AG09309 (cell line): ENCODE measurements around the gene ZSCAN25.

ENCODE experiments used
- DNase-seq: peaks from one replicate; pipeline ENCODE4 v3.0.0-alpha.2; 2010; ENCODE audit warnings: low read depth
- H3K4me3 ChIP-seq: 2 replicates; pipeline ENCODE4 v1.5.1; 2011; ENCODE audit warnings: mild to moderate bottlenecking, low read depth, low read length, moderate library complexity; ENCODE audit not compliant: control insufficient read depth
- TF ChIP-seq, protein P1 (sequence below): IDR thresholded peaks from 2 replicates; pipeline ENCODE4 v1.5.1; 2011; ENCODE audit warnings: mild to moderate bottlenecking, low read depth, low read length, inconsistent platforms; ENCODE audit not compliant: insufficient read depth, control insufficient read depth; ENCODE audit errors: missing control alignments

The ZSCAN25 gene

DNA sequence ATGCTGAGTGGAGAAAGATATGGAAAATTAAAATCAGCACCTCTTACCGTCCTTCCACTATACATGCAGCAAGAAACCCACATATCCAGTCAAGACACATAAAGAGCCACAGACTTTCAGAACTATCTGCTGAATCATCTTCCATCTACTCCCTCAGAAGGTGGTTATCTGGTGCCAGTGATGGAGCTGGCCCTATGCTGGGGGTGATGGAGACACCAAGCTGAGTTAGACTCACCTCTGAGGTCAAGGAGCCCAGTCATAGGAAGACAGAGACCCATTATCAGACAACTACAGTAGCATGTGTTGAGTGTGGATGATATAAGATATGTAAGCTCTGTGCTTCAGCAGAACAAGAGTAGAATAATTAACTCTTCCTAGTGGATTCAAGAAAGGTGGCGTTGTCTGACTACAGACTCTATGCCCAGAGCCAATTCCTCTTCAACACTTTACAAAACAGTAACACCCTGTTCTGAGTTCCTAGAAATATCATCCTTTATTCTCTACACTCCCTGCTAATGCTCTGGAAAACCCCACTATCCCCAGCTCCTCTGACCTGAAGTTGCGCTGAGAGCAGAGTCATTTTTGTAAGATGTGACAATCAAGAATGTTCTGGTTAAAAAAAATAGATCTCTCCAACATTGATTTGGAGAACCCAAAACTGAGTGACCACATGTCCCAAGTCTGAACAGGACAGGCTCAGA lies 48.7 kb downstream of the ZSCAN25 start:
- no peak for DNase-seq
- TF ChIP-seq, protein P1, sequence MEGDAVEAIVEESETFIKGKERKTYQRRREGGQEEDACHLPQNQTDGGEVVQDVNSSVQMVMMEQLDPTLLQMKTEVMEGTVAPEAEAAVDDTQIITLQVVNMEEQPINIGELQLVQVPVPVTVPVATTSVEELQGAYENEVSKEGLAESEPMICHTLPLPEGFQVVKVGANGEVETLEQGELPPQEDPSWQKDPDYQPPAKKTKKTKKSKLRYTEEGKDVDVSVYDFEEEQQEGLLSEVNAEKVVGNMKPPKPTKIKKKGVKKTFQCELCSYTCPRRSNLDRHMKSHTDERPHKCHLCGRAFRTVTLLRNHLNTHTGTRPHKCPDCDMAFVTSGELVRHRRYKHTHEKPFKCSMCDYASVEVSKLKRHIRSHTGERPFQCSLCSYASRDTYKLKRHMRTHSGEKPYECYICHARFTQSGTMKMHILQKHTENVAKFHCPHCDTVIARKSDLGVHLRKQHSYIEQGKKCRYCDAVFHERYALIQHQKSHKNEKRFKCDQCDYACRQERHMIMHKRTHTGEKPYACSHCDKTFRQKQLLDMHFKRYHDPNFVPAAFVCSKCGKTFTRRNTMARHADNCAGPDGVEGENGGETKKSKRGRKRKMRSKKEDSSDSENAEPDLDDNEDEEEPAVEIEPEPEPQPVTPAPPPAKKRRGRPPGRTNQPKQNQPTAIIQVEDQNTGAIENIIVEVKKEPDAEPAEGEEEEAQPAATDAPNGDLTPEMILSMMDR: no peak
- H3K4me3 ChIP-seq: no peak overlapping the region

DNA sequence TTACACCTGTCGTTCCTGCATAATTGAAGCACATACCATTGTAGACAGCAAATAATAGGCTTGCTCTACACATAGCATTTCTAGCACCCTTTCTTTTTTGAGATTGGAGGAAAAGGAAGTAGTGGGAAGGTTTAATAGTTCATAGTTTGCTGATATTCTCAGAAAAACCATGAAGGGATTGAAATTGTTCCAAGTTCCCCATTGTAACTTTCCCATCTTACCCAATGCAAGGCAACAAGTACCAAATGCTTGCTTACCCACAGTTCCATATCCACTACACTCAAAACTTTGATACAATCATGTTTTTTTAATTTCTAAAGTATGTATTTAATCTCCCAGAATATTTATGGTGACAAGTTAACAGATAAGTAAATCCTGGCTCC lies 49.3 kb downstream of the ZSCAN25 start:
- no peak overlapping the region for H3K4me3 ChIP-seq
- TF ChIP-seq, protein P1: no peak
- no peak for DNase-seq

DNA sequence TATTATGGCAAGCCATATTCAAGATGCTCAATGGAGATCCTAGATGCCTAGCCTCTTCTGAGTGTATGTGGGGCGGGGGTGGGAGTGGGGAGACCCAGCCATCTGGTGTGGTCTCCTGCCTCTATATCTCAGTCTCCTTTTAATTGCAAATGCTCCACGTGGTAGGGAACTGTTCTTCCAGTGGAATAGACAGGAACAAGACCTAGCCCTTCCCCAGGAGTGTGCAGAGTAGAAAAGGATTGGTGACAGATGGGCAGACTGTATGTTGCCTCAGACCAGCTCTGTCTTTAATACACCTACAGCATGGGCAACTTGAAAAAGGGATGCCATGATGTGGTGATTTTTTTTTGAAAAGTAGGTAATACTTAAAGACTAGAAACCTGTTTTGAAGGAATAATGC lies 50.4 kb downstream of the ZSCAN25 start:
- TF ChIP-seq, protein P1: no peak
- H3K4me3 ChIP-seq: no peak overlapping the region
- DNase-seq: no peak

DNA sequence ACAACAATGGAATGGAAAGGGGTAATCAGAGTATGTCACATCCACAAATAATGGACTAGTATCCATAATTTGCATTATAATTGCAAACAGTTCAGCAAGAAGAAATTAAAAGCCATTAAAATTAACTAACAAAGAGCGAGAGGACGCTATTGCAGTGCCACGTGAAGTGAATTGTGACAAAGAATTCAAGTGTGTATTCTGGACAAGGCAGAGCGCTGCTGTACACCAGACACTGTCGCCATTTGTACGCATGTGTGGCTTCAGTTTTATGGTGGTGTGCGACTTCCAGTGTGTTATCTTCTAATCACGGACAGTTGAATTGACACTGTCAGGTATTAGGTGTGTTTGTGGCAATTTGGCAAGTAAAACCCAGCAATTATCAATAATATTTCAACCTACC lies 51.8 kb downstream of the ZSCAN25 start:
- H3K4me3 ChIP-seq: no peak overlapping the region
- DNase-seq: no peak
- TF ChIP-seq, protein P1: no peak

DNA sequence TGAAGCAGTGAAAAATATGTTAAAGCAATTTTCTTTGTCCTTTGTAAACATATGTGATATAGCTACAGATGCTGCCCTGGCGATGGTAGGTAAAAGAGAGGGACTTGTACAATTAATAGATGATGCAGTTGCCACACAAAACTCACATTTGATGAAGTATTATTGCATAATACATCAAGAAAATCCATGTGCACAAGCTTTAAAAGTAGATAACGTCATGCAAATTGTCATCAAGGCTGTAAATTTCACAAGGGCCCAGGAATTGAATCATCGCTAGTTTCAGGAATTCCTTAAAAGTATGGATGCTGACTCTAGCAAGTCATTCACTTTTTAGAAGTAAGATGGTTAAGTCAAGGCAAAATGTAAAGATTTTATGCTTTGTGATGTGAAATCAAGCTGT lies 53.0 kb downstream of the ZSCAN25 start:
- TF ChIP-seq, protein P1: no peak

DNA sequence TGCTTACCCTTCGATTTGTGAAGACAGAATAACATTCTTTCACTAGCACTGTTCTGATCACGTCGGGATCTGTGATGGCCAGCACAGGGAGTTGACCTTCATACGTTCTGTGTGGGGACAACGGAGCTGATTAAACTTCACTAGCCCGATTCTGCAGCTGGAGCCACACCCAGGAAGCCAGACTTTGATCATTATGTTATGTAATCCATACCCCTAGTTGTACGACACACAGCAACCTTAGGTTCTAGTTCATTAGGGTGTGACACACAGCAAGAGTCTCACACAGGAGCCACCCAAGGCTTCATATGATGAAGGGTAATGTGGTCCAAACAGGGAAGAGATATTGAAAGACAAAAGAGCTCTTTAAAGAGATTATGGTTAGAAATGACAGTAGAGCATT lies 55.8 kb downstream of the ZSCAN25 start:
- TF ChIP-seq, protein P1: no peak
- no peak for DNase-seq
- H3K4me3 ChIP-seq: no peak overlapping the region

More for the DNA sequence above, 53.0 kb downstream of the ZSCAN25 start:
- DNase-seq: no peak
- H3K4me3 ChIP-seq: no peak overlapping the region
